ENCODE measurements around the gene JDP2.

The JDP2 gene

DNA sequence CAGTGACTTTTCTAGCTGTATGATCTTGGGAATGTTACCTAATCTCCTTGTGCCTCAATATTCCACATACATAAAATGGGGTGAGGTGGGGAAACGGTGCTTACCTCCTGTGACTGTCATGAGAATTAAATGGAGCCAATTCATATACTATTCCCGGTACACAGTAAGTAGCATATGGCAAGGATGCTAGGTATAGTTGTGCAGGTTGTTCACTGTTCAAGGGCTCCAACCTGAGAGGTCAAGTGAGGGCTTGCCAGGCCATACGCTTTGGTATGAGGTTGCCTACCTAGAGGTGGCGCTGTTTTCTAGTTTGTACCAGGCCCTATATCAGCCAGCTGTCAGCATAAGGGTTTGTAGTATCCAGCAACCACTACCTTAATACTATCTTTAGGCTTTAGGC, 90.8 kb downstream of the JDP2 start:
- peak in 3 of 5 experiments; percentile 15 to 80 (median 23) for DNase-seq

- no peak for DNase-seq
These were observed 91.6 kb downstream of the JDP2 start for GRCh38 chr14:75519394-75519793.

DNA sequence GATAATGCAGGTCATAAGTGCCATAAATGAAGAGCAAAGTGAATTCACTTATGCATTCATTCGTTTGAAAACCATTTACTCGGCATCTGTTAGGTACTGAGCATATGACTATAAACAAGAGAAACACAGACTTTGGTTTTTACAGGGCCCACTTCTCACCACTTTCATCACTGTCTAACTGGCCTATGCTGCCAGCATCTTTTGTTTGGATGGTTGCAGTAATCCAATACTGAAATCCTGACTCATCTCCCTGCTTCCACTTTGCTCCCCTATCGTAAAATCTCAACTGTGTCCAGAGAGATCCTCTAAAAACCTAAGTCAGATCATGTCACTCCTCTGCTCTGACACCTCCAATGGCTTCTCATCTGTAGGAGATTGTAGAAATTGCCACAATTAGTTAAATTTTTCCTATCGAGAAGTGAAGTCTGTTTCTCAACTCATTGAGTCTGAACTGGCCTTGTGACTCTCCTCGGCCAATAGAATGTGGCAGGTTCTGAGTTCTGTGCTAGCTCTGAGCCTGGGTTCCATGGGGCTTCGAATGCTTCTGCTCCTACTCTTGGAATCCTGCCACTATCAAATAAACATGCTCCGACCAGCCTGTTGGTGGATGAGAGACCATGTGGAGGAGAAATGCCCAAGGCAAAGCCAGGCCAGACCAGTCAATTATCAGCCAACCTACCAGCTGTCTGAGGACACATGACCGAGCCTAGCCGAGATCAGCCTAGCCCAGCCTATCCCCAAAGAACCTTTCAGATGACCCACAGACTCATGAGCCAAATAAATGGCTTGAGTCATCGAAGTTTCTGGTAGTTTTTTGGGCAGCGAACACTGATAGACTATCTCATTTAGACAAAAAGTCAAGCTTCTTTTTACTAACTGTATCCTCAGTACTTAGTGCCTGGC, 92.3 kb downstream of the JDP2 start:
- DNase-seq = peak in 1 of 5 experiments; percentile 38

DNA sequence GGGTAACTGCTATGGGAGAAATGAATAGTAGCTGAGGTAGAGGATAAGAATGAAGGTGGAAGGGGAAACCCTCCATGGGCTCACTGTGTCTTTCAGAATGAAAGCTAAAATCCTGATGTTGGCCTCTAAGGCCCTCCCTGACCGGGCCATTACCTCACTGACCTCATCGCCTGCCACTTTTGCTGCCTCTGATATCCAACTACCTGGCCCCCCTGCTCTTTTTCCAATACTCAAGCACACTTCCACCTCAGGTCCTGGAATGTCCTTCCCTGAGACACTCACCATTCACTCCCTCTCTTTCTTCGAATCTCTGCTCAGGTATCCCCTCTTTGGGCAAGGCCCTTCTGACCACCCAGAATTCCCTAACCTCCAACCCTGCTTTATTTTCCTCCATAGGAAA, 93.0 kb downstream of the JDP2 start:
- no peak for DNase-seq

GRCh38 chr14:75521415-75522199, 93.8 kb downstream of the JDP2 start:
- peak in 1 of 5 experiments; percentile 49 for DNase-seq

DNA sequence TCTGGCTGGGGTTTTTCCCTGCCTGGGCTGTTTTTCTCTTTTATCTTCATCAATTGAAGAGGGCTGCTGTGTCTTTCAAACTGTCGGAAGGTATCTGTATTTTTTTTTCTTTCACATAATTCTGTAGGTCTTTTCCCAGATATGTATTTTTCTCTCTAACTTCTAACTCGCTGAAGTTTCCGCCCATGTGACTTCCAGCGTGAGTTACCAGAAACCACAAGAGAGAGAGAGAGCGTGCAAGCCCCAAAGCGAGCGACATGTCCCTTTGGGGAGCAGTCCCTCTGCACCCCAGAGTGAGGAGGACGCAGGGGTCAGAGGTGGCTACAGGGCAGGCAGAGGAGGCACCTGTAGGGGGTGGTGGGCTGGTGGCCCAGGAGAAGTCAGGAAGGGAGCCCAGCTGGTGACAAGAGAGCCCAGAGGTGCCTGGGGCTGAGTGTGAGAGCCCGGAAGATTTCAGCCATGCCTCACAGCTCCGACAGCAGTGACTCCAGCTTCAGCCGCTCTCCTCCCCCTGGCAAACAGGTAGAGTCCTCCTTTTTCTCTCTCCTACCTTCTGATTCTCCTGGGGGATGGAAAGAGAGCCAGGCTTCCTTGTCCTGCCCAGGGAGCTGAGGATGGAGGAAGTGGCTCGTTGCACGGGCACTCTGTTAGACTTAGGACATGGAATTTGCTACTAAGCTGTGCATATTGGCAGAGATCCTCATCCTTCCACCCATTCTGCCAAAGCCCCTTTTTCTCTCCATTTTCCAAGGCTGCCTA, 94.6 kb downstream of the JDP2 start, which contains the start of gene BATF:
TSS of gene BATF (plus strand) at position 246 of the 759 bp plus-strand sequence. CDS start at position 460, 214 bp downstream.
- peak; percentile 41 to 94 (median 67) for DNase-seq

GRCh38 chr14:75522983-75523318, 95.1 kb downstream of the JDP2 start:
- no peak for DNase-seq

Measured in T-helper 2 cell (primary cell).